ENCODE measurements around the gene DUSP7.

Gene DUSP7

DNA sequence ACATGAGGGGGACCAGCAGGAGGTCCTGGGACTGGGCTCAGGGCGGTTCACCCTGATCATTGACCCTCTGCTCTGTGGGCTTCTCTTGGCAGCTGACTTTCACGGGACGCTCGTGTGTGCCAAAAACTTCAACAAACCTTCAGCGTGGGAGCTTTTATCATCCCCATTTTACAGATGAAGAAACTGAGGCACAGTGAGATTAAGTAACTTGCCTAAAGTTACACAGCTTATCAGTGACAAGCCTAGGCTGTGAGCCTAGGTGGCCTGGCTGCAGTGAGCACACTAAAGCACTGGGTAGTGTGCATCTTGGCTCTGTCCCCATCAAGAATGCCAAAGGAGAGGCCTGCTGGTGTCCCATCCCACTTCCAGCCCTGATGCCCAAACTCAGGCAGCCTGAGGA lies 23.6 kb upstream of the DUSP7 start:
- no peak for DNase-seq (ENCODE audit: low read depth)
- TF ChIP-seq, protein P1, sequence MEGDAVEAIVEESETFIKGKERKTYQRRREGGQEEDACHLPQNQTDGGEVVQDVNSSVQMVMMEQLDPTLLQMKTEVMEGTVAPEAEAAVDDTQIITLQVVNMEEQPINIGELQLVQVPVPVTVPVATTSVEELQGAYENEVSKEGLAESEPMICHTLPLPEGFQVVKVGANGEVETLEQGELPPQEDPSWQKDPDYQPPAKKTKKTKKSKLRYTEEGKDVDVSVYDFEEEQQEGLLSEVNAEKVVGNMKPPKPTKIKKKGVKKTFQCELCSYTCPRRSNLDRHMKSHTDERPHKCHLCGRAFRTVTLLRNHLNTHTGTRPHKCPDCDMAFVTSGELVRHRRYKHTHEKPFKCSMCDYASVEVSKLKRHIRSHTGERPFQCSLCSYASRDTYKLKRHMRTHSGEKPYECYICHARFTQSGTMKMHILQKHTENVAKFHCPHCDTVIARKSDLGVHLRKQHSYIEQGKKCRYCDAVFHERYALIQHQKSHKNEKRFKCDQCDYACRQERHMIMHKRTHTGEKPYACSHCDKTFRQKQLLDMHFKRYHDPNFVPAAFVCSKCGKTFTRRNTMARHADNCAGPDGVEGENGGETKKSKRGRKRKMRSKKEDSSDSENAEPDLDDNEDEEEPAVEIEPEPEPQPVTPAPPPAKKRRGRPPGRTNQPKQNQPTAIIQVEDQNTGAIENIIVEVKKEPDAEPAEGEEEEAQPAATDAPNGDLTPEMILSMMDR (conservative IDR thresholded peaks at IDR 0.05; ENCODE audit: low read depth, low read length) = no peak
- no peak overlapping the region for H3K4me3 ChIP-seq (ENCODE audit: low read depth, low read length)

DNA sequence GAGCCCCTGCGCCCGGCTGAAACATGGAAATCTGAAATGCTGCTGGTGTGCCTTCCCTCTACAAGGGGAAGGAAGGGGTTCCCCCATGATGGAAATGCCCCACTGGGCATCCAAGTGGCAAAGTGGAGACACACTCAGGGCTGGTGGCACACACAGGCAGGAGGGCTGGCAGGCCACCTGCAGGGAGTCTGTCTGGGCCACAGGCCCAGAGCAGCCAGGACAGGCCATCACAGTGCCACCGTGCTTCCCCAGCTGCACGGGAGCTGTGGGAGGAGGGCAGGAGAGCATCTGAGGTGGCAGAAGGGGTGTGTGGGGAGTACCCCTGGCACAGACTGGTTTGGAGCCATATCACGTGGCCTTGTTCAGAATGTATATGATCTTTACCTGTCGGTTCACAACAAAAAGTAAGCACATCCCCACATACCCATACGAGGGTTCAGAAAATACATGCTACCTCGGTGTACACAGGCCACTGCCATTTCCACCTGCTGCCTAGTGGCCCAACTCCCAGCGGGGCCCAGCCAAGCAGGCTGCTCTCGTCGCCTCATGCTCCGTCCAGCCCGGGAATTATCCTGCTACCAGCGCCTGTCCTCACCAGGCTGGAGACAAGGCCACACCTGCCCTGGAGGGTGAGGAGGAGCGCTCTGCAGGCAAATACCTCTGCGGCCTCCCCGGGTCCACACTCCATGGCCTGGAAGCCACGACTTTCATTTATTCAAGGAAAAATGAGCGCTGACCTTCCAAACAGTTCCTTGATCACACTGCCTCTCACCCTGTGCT lies 22.6 kb upstream of the DUSP7 start:
- TF ChIP-seq, protein P1 (conservative IDR thresholded peaks at IDR 0.05; ENCODE audit: low read depth, low read length) = no peak
- no peak for DNase-seq (ENCODE audit: low read depth)

DNA sequence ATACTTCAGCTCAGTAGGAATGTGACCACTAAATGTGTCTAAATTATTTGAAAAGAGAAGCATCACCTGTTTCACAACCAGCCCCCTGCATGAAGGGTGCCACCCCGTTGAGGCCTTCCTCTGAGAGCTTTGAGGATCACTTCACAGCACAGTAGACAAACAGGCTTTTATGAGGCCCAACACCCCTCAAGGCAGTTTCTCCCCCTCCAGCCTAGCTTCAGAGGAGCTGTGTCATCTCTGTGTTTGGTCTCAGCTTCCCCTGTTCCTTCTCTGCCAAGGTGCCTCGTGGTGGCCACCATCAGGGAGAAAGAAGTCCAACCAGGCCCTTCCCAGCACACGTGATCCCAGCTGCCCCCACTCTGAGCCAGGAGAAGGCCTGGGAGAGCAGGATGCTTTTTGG lies 21.6 kb upstream of the DUSP7 start:
- TF ChIP-seq, protein P1 (conservative IDR thresholded peaks at IDR 0.05; ENCODE audit: low read depth, low read length) = no peak
- no peak for DNase-seq (ENCODE audit: low read depth)
- no peak overlapping the region for H3K4me3 ChIP-seq (ENCODE audit: low read depth, low read length)

More for the DNA sequence above, 22.6 kb upstream of the DUSP7 start:
- H3K4me3 ChIP-seq (ENCODE audit: low read depth, low read length) = no peak overlapping the region

DNA sequence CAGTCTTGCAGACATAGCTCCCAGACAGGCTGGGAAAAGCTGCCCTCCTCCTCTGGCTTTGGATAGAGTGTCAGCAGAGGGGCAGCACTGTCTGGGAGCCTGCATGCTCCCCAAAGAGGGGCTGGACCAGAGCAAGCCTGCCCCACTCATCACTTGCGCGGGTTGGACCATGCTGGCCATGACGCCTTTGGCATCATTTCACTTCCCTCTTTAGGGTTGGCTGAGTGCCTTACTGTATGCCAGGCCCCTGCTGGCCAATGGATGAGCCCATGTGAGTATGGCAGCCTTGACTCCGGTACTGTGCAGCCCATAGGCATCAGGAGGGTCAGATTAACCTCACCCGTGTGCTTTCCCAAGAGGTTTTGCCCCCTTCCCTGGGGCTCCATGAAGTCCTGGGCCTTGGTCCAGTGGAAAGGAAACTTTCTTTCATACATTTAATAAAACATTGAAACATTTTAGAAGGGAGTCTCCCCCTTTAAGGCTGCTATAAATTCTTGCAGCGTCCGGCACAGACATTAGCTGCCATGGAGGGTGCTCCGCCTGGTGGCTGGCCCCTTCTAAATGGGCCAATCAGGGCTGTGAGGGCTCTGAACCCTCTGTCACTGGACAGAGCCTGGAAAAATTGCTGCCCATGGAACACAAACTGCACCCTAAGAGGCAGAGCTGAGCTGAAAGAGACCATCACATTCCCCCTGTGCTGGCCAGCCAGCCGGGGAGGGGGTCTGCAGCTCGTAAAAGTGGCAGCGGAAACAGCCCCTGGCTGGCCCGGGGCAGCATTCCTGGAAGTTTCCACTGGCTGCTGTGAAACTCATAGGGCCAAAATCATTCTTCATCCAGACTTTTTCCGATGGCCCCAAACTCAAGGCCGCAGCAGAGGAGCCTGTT lies 20.8 kb upstream of the DUSP7 start:
- H3K4me3 ChIP-seq (ENCODE audit: low read depth, low read length) = no peak overlapping the region
- TF ChIP-seq, protein P1 (conservative IDR thresholded peaks at IDR 0.05; ENCODE audit: low read depth, low read length) = no peak
- DNase-seq (ENCODE audit: low read depth) = no peak

DNA sequence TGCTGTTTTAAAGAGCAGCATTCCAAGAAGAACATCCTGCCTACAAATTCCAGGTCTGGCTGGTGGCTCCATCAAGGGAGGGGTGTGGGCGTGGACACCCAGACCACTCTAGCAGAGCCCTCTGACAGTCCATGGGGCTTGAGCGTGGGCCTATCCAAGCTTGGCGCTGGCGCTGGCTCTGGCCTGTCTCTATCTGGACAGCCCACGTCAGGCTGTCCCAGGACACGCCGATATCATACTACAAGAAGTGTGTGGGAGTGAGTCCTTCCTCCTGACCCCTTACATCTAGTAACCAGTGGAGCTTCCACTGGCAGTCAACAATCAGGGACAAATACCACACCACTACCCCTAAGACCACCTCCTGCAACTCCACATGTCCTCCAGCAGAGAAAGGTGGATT lies 17.1 kb upstream of the DUSP7 start:
- H3K4me3 ChIP-seq (ENCODE audit: low read depth, low read length) = no peak overlapping the region
- TF ChIP-seq, protein P1 (conservative IDR thresholded peaks at IDR 0.05; ENCODE audit: low read depth, low read length) = no peak
- DNase-seq (ENCODE audit: low read depth) = no peak

DNA sequence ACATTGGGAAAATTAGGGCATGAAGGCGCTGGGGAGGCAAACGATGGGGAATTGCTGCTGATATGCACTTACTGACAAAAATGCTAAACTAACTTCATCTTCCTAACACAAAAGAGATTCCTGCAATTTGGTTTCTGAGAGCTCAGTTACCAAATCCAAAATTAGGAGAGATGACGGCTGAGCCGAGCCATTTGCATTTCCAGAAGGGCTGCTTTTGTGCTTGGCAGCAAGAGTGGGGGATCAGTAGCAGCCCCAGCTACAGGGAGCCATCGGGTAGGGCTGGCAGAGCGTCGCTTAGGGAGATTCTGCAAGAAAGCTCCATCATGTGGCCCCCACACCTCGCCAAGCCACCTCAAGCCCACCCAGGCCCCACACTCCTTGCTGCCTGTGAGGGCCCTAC lies 16.1 kb upstream of the DUSP7 start:
- no peak overlapping the region for H3K4me3 ChIP-seq (ENCODE audit: low read depth, low read length)
- DNase-seq (ENCODE audit: low read depth) = no peak
- TF ChIP-seq, protein P1 (conservative IDR thresholded peaks at IDR 0.05; ENCODE audit: low read depth, low read length) = no peak
